Activated T-cell treated with anti-CD3 and anti-CD28 coated beads, Interleukin-2, amount 50 U/mL, for 72 hours (primary cell): ENCODE results near the gene SF1. TPM values are rescaled to one million over a fixed set of nuclear protein-coding genes. Genes with fewer than 3 reads are reported as not detected.

Experiments used
- ATAC-seq, 2 donors: fragments of 150-1000 bp; cut with Tn5 transposase; replicated peaks in 1 of 2; 2 replicates each; pipeline ENCODE4 v1.10.0; 2021; ENCODE audit warnings: moderate library complexity in 2 of 2, mild to moderate bottlenecking in 1 of 2
- DNase-seq, 2 donors: peaks; one replicate each; pipeline ENCODE4 v3.0.0; 2021 to 2022; ENCODE audit warnings: mixed read lengths in 1 of 2
- H3K27ac Mint-ChIP-seq: one replicate; pipeline ENCODE4 v1.8.0; 2022; ENCODE audit warnings: mild to moderate bottlenecking, moderate library complexity, mixed read lengths
- H3K27me3 Mint-ChIP-seq: one replicate; pipeline ENCODE4 v1.8.0; 2022; ENCODE audit warnings: low read depth, mixed read lengths
- H3K36me3 Mint-ChIP-seq, 2 donors: one replicate each; pipeline ENCODE4 v1.8.0; 2022; ENCODE audit warnings: mixed read lengths in 2 of 2, mild to moderate bottlenecking in 1 of 2; ENCODE audit not compliant: insufficient read depth in 2 of 2
- H3K4me1 Mint-ChIP-seq: one replicate; pipeline ENCODE4 v1.8.0; 2022; ENCODE audit warnings: low read depth, mixed read lengths
- H3K4me3 Mint-ChIP-seq, 2 donors: one replicate each; pipeline ENCODE4 v1.8.0; 2022; ENCODE audit warnings: mild to moderate bottlenecking in 2 of 2, mixed read lengths in 2 of 2, moderate library complexity in 2 of 2
- H3K9me3 Mint-ChIP-seq, 2 donors: one replicate each; pipeline ENCODE4 v1.8.0; 2022; ENCODE audit warnings: mixed read lengths in 2 of 2
- total RNA-seq, 2 donors: library from RNA; stranded (reverse); gene quantifications; one replicate each; pipeline ENCODE4 v1.2.3, GENCODE V29; 2022

SF1 gene
- total RNA-seq, 2 donors from 2014 or later, result 332 to 337 TPM

- Mint-ChIP-seq H3K4me3 (peak overlapping the region in 1 of 2 donors; percentile 50), H3K27ac (peak overlapping the region; percentile 86), H3K4me1 (peaks cover 91% of the 10 kb centered on the region), H3K27me3 (no peaks in the 10 kb centered on the region), H3K9me3 (no peaks in the 10 kb centered on the region), H3K36me3 (peaks cover 20 to 69% of the 10 kb centered on the region in 2 donors)
- peak; percentile 48 to 53 for ATAC-seq
- peak; percentile 83 to 85 for DNase-seq
Observed at GRCh38 chr11:64767344-64768299, 10.7 kb downstream of the SF1 start.

DNA sequence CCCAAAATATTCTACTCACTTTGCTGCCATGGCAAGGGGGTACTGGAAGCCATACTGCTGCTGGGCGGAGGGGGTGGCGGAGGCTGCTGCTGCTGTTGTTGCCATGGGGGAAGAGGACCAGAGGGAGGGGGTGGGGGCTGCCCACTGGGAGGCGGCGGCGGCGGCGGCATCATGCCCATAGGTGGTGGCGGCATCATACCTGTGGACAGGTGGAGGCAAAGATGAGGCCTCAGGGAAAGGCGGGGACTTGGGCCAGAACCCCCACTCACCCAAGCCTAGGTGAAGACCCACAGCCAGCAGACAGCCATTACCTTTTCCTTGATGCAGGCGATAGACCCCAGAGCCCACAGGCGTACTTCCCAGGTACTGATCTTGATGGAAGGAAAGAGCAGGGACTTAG, 11.5 kb downstream of the SF1 start:
- DNase-seq (no peak), ATAC-seq (no peak)
- Mint-ChIP-seq H3K27ac (no peak overlapping the region), H3K4me1 (peaks cover 91% of the 10 kb centered on the region), H3K27me3 (no peaks in the 10 kb centered on the region), H3K36me3 (peaks cover 20 to 62% of the 10 kb centered on the region in 2 donors), H3K4me3 (no peak overlapping the region), H3K9me3 (no peaks in the 10 kb centered on the region)

DNA sequence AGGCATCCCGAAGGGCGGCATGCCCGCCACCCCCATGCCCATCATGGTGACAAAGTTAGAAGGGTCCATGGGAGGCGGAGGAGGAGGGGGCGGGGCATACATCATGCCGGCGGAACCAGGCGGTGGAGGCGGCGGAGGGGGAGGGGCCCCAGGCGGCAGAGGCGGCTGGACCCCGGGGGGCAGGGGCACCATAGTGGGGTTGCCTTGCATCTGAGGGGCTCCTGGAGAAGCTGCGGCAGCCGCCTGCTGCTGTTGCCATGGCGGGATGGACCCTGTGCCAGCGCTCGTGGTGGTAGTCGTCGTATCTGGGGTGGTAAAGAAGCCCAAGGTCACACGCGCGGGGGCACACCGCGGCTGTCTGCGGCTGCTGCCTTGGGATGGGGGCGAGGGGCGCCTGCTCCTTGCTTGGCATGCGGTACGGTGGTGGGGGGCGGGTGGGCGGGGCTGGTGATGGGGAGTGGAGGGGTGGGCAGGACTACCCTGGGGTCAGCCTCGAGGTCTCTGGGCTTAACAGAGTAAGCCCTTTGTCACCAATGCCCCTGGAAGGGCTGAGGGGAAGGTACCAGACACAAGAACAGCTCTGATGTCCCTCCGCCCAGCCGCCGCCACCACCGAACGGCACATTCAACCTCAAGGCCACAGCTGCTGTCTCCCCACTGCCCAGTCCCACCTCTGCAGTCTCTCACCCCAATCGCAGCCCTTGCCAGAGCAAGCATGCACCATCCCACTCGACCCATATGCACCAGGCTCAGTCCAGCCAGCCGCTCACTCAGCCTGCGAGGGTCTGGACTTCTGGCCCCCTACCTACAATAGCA, 12.3 kb downstream of the SF1 start:
- H3K36me3 Mint-ChIP-seq, result peaks cover 20 to 54% of the 10 kb centered on the region in 2 donors
- no peak for ATAC-seq
- peak overlapping the region in 1 of 2 donors; percentile 20 for H3K4me3 Mint-ChIP-seq
- H3K27ac Mint-ChIP-seq, result peak overlapping the region; percentile 6
- peaks cover 91% of the 10 kb centered on the region for H3K4me1 Mint-ChIP-seq
- H3K9me3 Mint-ChIP-seq, result no peaks in the 10 kb centered on the region
- no peak for DNase-seq
- H3K27me3 Mint-ChIP-seq, result no peaks in the 10 kb centered on the region

DNA sequence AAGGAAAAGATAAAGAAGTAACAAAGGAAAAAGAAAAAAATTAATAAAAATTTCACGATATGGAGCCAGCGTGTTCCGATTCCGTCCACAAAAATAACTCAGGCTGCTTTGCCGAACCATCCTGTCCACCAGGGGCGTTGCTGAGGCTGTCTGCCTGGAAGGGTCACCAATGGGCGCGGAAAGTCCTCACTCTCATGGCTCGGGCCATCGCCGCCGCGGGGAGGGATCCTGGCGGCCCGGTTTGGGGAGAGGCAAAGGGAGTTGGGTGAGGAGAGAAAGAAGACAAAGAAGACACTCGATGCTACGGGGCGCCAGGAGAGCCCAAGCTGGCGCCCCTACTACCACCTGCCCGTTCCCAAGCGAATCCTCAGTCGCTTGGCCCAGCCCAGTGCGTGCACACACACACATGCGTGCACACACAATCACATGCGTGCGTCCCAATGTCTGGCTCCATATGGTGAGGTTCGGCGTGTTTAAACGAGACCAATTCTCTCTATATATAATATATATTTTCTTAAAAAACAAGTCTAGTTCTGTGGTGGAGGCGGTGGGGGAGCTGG, 13.0 kb downstream of the SF1 start:
- peaks cover 17 to 47% of the 10 kb centered on the region in 2 donors for H3K36me3 Mint-ChIP-seq

GRCh38 chr11:64764753-64765152, 13.6 kb downstream of the SF1 start:
- Mint-ChIP-seq H3K4me1 (peaks cover 86% of the 10 kb centered on the region), H3K27me3 (no peaks in the 10 kb centered on the region), H3K4me3 (peak overlapping the region; percentile 78 to 83), H3K27ac (peak overlapping the region; percentile 85), H3K9me3 (no peaks in the 10 kb centered on the region), H3K36me3 (peaks cover 14 to 44% of the 10 kb centered on the region in 2 donors)
- ATAC-seq, result no peak
- no peak for DNase-seq

More for the DNA sequence above, 13.0 kb downstream of the SF1 start:
- H3K27ac Mint-ChIP-seq, result peak overlapping the region; percentile 85
- no peak for DNase-seq
- no peak for ATAC-seq
- no peaks in the 10 kb centered on the region for H3K9me3 Mint-ChIP-seq
- H3K4me1 Mint-ChIP-seq, result peaks cover 90% of the 10 kb centered on the region
- no peaks in the 10 kb centered on the region for H3K27me3 Mint-ChIP-seq
- peak overlapping the region; percentile 78 to 83 for H3K4me3 Mint-ChIP-seq

DNA sequence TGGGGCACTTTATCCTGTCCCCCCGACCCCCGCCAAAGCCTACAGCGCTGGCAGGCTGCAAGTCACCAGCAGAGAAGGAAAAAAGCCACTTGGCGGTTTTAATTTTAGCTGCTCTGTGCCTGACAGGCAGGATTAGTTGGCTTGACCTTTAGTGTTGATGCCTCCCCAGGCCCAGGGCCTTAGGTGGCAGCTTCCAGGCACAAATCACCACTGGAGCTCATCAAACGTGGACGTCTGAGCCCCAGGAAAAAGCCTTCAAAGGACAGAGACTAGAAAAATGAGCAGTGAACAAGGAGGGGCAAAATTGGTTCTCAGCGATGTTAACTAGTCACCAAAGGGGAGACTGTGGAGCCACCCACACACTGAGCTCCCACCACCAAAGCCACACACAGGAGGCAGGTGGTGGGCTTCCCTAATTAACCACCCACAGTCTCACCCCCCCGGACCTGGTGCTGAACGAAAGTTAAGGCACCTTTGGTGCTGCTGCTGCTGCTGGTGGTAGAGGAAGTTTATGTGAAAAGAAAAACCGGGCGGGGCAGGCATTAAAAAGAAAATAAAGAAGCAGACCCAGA, 14.2 kb downstream of the SF1 start:
- Mint-ChIP-seq H3K9me3 (no peaks in the 10 kb centered on the region), H3K4me3 (peak overlapping the region; percentile 78 to 83), H3K36me3 (peaks cover 11 to 38% of the 10 kb centered on the region in 2 donors), H3K27ac (peak overlapping the region; percentile 85), H3K27me3 (no peaks in the 10 kb centered on the region), H3K4me1 (peaks cover 80% of the 10 kb centered on the region)
- DNase-seq (peak; percentile 40 to 44), ATAC-seq (peak; percentile 28)

GRCh38 chr11:64763526-64764039, 14.8 kb downstream of the SF1 start:
- H3K4me3 Mint-ChIP-seq, result peak overlapping the region; percentile 78 to 83
- no peaks in the 10 kb centered on the region for H3K9me3 Mint-ChIP-seq
- no peaks in the 10 kb centered on the region for H3K27me3 Mint-ChIP-seq
- H3K36me3 Mint-ChIP-seq, result peaks cover 11 to 34% of the 10 kb centered on the region in 2 donors
- peaks cover 76% of the 10 kb centered on the region for H3K4me1 Mint-ChIP-seq
- ATAC-seq (peak in 1 of 2 donors; percentile 2), DNase-seq (peak in 1 of 2 donors; percentile 2)
- peak overlapping the region; percentile 85 for H3K27ac Mint-ChIP-seq

GRCh38 chr11:64762674-64763525, 15.4 kb downstream of the SF1 start:
- peak in 1 of 2 donors; percentile 6 for DNase-seq
- H3K36me3 Mint-ChIP-seq, result peaks cover 10 to 27% of the 10 kb centered on the region in 2 donors
- peak overlapping the region; percentile 78 to 83 for H3K4me3 Mint-ChIP-seq
- peaks cover 69% of the 10 kb centered on the region for H3K4me1 Mint-ChIP-seq
- H3K27ac Mint-ChIP-seq, result peak overlapping the region; percentile 49
- H3K9me3 Mint-ChIP-seq, result no peaks in the 10 kb centered on the region
- H3K27me3 Mint-ChIP-seq, result no peaks in the 10 kb centered on the region
- ATAC-seq, result peak in 1 of 2 donors; percentile 8

GRCh38 chr11:64762277-64762673, 16.1 kb downstream of the SF1 start:
- Mint-ChIP-seq H3K4me3 (no peak overlapping the region), H3K36me3 (peaks cover 6 to 21% of the 10 kb centered on the region in 2 donors)

DNA sequence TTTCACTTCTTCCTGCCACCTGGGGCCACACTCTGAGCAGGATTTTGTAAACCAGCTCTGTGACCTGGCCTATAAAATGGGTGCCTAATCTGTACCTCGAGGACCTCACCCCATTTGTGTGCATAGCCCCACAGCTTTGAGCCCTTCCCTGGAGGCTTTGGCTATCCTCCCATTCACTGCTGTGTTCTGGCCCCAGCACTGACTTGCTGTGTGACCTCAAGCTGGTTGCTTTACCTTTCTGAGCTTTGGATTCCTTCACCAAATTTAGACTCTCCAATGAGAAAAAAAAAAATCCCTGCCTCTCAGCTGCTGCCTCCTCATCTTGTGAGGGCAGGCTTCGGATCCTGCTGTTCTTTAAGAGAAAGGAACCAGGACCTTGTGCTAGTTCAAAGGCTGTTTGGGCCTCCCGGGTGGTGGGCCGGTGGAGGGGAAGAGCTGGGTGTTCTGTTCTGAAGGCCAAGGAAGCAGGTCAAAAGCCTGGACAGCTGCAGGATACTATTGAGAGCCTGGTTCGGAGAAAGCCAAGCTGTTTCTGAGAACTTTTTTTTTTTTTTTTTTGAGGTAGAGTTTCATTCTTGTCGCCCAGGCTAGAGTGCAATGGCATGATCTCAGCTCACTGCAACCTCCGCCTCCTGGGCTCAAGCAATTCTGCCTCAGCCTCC, 17.5 kb downstream of the SF1 start:
- no peak overlapping the region for H3K4me3 Mint-ChIP-seq
- H3K27me3 Mint-ChIP-seq, result no peaks in the 10 kb centered on the region
- peak overlapping the region; percentile 53 for H3K27ac Mint-ChIP-seq
- no peaks in the 10 kb centered on the region for H3K9me3 Mint-ChIP-seq
- ATAC-seq, result no peak
- peaks cover 5 to 15% of the 10 kb centered on the region in 2 donors for H3K36me3 Mint-ChIP-seq
- peak in 1 of 2 donors; percentile 2 for DNase-seq
- H3K4me1 Mint-ChIP-seq, result peaks cover 52% of the 10 kb centered on the region

More at GRCh38 chr11:64762277-64762673, 16.1 kb downstream of the SF1 start:
- no peak for ATAC-seq
- no peaks in the 10 kb centered on the region for H3K9me3 Mint-ChIP-seq
- H3K27me3 Mint-ChIP-seq, result no peaks in the 10 kb centered on the region
- peak overlapping the region; percentile 49 for H3K27ac Mint-ChIP-seq
- H3K4me1 Mint-ChIP-seq, result peaks cover 63% of the 10 kb centered on the region
- DNase-seq, result no peak
